GM12891 (cell line): Measurements from ENCODE around the gene COL4A2.

Source experiments
- POLR2A ChIP-seq: IDR thresholded peaks from 2 replicates; pipeline ENCODE4 v1.6.1; 2011; ENCODE audit warnings: low read depth, low read length, control low read depth
- POLR2AphosphoS5 ChIP-seq: IDR thresholded peaks from 2 replicates; pipeline ENCODE4 v1.6.1; 2011; ENCODE audit warnings: low read depth, low read length, control low read depth
- POU2F2 ChIP-seq: IDR thresholded peaks from 2 replicates; pipeline ENCODE4 v1.6.1; 2011; ENCODE audit warnings: low read depth, mild to moderate bottlenecking, control low read depth, low read length, moderate library complexity

DNA sequence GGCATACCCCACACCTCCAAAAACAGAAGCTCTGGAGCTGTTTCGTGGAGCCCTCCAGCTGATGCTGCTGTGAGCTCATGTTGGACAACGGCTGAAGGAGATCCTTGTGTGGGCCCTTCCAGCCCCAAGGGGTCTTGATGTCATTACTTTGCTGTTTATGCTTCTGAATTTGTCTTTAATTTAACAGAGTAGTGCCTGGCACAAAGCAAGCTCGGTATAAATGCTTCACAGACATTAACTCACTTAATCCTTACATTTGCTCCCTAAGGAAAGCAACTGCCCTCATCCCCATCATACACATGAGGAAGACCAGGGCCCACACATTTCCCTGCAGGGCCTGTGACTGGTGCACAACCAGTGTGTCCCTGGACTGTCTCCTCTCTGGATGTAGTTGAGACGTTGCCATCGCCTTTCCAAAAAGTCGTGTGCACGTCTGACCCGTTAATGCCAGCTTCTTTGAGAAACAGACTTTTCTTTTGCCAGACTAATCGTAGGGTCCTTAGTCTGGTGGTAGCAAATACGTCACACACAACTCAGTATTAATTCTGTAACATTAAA is 7.7 kb upstream of the COL4A2 start:
- TF ChIP-seq POLR2AphosphoS5 (no peak), POLR2A (no peak), POU2F2 (no peak)
